ENCODE results near the gene ROPN1B.
"Not testable (repeated sequence)": the region's sequence is repeated elsewhere in the genome, so short reads cannot be mapped to it uniquely, and the experiment has no call there.

DNA sequence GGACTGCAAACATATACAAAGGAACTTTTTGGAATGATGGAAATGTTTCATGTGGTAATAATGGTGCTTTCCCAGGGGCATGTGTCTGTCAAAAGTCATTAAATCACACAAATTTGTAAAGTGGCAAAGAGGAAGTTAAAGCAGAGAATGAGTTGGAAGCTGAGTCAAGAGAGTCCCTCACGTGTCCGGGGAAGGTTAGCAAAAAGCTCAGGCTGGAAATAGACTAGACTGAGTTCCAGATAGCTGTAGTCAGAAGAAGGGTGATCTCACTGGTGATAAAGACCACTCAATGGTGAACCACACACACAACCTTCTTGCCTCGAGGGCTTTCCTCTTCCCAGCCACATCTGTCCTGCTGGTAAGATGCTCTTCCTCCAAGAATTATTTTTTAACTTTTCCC lies 20.1 kb upstream of the ROPN1B start:
- TF ChIP-seq CTCF, POLR2A, POLR2AphosphoS5 (IDR thresholded peaks at IDR 0.05): not testable (repeated sequence)

Data from prostate gland (tissue), 2 donors.